Activated T-cell treated with anti-CD3 and anti-CD28 coated beads, Interleukin-2, amount 50 U/mL, for 4 hours (primary cell): Measurements from ENCODE around the gene GNG4. TPM values are rescaled to one million over a fixed set of nuclear protein-coding genes. Genes with fewer than 3 reads are reported as not detected.

Source experiments
- ATAC-seq, 2 donors: fragments of 200-7000 bp; cut with Tn5 transposase; one replicate each; pipeline ENCODE4 v1.10.0; 2021
- DNase-seq: peaks from one replicate; pipeline ENCODE4 v3.0.0-alpha.2; 2020
- H3K27me3 Mint-ChIP-seq: one replicate; pipeline ENCODE4 v1.8.0; 2021; ENCODE audit warnings: low read depth, mixed read lengths
- H3K36me3 Mint-ChIP-seq: one replicate; pipeline ENCODE4 v1.8.0; 2022; ENCODE audit warnings: mixed read lengths; ENCODE audit not compliant: insufficient read depth
- H3K4me1 Mint-ChIP-seq: one replicate; pipeline ENCODE4 v1.8.0; 2021; ENCODE audit warnings: low read depth, mixed read lengths
- H3K4me3 Mint-ChIP-seq: one replicate; pipeline ENCODE4 v1.8.0; 2021; ENCODE audit warnings: mild to moderate bottlenecking, moderate library complexity, mixed read lengths
- H3K9me3 Mint-ChIP-seq: one replicate; pipeline ENCODE4 v1.8.0; 2021; ENCODE audit warnings: mixed read lengths
- total RNA-seq, 3 donors: library from RNA; stranded (reverse); gene quantifications; one replicate each; pipeline ENCODE4 v1.2.1, GENCODE V29; 2021

GNG4 gene
- total RNA-seq, 3 donors from 2014 or later, result 0.26 to 1.4 (median 0.58) TPM

DNA sequence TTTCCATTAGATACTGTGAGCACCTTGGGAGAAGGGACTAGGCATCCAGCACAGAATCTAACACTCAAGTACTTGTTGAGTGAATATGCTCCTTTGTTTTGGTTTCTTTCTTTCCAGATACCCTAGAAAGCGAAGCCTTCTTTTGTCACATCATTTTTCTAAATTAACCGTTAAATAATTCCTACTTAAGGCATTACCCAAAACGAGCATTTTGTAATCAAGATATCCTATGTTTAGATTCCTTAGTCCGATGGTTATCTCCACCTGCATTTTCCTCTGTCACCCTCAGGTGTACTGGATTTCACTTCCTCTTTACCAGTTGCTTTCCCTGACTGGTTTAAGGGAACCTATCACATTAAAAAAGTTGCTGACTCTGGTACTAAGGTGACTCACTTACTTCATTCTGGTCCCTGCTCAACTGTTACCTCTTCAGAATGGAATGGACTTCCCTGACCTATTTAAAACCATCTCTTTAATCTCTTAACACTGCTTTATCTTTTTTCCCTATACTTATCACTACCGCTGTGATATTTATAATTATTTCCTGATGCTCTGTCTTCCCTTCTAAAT is 148.5 kb downstream of the GNG4 start:
- Mint-ChIP-seq H3K36me3 (no peaks in the 10 kb centered on the region), H3K4me3 (no peak overlapping the region), H3K9me3 (no peaks in the 10 kb centered on the region), H3K27me3 (no peaks in the 10 kb centered on the region), H3K4me1 (peaks cover 15% of the 10 kb centered on the region)
- no peak for ATAC-seq
- no peak for DNase-seq

Other genes with a start within 250 kb of the GNG4 start
- gene B3GALNT2, start 145.3 kb downstream of the GNG4 start, total RNA-seq, result 10 to 100 TPM in 2 of 3 donors, 1 to 10 TPM in 1; 9.3 to 11.9 (median 10.2) TPM
- 10 to 100 TPM; 30.3 to 35.2 (median 33.7) TPM for gene LYST, start 217.1 kb upstream of the GNG4 start, total RNA-seq